Measurements from ENCODE around the gene POLR3B. TPM values are rescaled to one million over a fixed set of nuclear protein-coding genes. Genes with fewer than 3 reads are reported as not detected.
"Not testable (repeated sequence)": the region's sequence is repeated elsewhere in the genome, so short reads cannot be mapped to it uniquely, and the experiment has no call there.

POLR3B gene
- total RNA-seq, result 7.9 TPM

DNA sequence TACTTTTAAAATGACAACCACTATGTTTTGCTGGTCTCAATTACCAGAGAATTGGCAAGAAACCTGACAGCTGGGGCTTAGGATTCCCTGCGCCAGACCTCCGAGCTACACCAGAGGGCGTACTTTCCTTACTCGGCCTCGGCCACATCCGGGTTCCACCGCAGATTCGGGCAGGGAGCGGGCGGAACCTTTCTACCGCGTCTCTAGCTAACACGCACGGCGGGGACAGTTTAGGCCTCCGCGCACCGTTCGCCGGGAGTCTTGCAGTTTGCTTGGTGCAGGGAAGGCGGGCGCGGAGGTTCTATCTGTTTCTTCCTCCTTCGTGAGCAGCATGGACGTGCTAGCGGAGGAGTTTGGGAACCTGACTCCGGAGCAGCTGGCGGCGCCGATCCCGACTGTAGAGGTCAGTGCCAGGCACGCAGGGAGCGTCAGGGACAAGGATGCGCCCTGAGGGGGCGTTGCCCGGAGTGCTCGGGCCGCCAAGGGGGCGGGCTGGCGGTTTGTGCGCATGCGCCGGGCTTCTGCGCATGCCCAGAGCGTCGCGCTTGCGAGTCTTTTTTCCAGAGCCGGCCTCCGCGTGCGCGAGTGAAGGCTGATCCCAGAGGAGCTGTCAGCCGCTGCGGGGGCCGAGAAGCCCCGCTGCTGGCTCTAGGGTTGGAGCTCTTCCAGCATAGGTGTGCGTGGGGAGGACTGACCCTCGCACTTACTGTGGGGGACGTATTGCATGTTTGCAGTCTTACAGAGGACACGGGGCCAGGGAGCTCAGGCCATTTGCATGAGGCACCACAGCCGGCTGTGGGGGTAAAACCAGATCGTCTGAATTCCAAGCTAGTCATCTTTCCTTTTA lies at the start of gene POLR3B:
TSS of gene POLR3B (plus strand) at position 200 of the 847 bp plus-strand sequence. CDS start at position 332, 132 bp downstream.
- ATAC-seq, result peak; percentile 84

DNA sequence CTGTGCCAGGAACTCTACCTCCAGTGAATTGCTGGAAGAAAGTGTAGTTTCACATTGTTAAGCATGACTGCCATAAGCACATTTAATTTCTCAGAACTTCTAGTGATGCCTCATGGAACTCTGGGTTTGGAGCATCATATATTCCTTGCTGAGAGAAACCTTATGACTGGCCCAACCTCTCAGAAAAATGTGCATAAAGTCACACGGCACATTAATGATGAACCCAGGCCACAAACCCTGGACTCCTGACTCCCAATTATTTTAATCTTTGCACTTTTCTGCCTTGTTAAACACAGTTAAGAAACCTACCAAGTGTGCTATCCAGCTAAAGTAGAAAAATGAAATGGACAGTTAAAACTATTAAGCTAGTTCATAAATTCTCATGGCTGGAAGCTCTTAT lies 49.4 kb upstream of the POLR3B start:
- DNase-seq (ENCODE audit: low spot score), result no peak
- ATAC-seq, result no peak

More for the DNA sequence above, at the start of gene POLR3B:
- DNase-seq (ENCODE audit: low spot score), result peak; percentile 95

DNA sequence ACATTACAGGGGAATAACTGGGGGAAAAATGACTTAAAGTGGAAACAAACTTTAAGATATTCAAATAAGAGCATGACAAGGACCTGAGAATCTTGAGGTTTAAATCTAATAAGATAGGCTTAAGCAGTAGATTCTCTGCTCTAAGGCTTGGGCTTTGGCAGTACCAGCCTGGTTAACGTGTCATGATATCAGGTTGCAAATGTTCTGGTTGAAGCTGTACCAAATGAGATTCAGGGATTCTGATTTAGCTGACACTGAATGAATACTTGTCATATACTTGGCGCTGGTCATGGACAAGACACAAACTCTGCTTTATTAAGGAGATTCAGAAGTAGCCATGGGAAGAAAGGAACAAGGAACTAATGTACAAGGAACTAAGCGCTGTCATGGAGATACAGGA lies 48.9 kb upstream of the POLR3B start:
- no peak for ATAC-seq
- no peak for DNase-seq (ENCODE audit: low spot score)

DNA sequence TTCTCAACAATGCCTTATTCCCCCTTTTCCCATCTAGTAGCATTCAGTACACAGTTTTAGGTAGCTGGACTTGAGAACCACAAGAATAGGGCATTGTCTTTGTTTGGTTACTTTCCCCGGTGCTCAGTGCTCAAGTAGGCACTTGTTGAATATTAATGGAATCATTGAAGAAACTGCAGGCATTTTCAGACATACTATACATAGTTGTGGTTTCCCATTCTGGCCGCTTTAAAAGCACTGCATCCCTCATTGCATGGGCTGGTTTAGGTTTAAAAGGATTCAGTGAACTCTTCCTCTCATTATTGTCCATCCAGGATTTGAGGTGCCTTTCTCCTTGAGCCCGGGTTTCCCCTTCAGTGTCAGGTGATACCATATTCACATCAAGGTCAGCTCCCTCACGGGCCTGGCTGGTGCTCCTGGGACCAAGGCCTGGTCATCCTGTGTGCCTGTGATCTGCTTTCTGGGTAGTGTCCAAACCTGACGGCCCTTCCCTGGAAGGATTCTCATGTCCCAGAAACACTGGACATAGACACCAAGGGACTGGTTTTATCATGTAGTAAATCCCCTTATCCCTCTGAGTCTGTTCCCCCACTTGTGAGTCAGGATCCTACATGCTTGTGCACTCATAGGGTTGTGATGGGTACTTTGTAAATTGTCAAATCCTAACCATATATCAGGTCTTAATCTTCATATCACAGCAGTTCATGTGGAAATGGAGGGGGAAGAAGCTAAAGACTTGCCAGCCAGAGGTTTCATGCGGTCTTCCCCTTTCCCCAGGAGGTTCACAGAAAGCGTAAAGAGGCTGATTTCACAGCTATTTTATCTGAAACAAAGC lies 47.7 kb upstream of the POLR3B start:
- ATAC-seq (no peak), DNase-seq (ENCODE audit: low spot score) (no peak)

- ATAC-seq, result no peak
These were observed 46.9 kb upstream of the POLR3B start for GRCh38 chr12:106310687-106311086.

DNA sequence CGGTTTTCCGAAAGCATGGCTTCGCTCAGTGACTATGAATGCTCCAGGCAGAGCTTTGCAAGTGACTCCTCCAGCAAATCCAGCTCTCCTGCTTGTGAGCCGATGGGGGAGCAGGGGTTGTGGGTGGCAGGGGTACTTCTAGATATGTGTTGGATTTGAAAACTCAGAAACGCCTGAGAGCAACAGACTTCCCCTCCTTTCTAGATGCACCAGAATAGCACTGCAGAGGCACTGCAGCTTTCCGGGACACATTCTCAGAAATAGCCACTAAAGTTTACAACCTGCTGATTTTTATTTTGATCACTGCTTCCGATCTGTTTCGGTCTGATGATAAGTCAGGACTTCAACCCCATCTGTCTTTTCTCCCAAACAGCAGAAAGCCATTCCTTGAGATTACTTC lies 46.4 kb upstream of the POLR3B start:
- ATAC-seq (no peak), DNase-seq (ENCODE audit: low spot score) (no peak)

More at GRCh38 chr12:106310687-106311086, 46.9 kb upstream of the POLR3B start:
- no peak for DNase-seq (ENCODE audit: low spot score)

GRCh38 chr12:106313413-106313812 lies 44.1 kb upstream of the POLR3B start:
- not testable (repeated sequence) for ATAC-seq; DNase-seq (ENCODE audit: low spot score)

DNA sequence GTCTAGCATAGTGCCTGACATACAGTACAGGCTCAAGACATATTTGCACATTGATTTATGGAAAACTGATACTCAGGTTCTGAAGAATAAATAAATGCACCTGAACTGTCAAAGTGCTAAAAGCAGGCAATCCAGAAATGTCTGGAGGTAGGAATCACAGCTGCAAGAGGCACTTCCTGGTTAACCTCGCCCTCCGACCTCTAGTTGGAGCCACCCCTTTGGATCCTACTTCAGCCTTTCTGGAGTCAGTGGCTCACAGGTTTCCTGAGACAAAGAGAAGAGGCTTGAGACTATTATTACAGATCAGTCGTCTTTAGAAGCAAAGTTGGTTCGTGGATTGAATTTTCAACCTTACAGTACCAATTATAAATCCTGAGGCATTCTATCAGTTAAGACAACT lies 42.0 kb upstream of the POLR3B start:
- ATAC-seq (no peak), DNase-seq (ENCODE audit: low spot score) (no peak)

GRCh38 chr12:106317406-106318082 lies 40.0 kb upstream of the POLR3B start:
- ATAC-seq, result peak; percentile 76

DNA sequence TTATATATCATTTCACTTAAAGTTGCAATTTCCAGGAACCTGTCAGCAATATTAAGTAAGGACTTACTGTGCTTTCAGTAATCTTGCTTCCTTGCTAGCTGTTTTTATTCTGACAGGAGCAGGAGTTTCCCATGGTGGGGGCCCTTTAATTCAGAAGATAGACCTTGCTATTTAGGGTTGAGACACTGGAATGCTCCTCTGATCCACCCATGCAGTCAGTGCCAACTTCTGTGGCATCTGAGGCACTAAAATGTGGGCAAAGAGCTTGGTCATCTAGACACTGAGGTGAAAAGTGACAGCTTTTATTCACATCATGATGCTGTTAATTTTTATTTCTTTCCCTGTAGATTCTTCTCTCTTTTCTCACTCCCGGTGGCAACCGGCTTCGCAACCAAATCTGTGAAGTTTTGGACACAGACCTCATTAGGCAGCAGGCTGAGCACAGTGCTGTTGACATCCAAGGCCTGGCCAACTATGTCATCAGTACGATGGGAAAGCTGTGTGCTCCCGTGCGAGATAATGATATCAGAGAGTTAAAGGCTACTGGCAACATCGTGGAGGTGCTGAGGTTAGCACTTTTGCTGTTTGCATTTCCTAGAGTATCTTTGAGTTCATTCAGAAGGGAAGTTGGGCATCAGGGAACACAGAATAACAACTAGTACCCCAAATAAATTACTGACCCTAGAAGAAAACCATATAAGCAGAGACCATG lies 36.3 kb upstream of the POLR3B start:
- ATAC-seq, result peak; percentile 61
- no peak for DNase-seq (ENCODE audit: low spot score)

More at GRCh38 chr12:106317406-106318082, 40.0 kb upstream of the POLR3B start:
- no peak for DNase-seq (ENCODE audit: low spot score)

- ATAC-seq, result no peak
- DNase-seq (ENCODE audit: low spot score), result no peak
These were observed 34.0 kb upstream of the POLR3B start for GRCh38 chr12:106323537-106323936.

DNA sequence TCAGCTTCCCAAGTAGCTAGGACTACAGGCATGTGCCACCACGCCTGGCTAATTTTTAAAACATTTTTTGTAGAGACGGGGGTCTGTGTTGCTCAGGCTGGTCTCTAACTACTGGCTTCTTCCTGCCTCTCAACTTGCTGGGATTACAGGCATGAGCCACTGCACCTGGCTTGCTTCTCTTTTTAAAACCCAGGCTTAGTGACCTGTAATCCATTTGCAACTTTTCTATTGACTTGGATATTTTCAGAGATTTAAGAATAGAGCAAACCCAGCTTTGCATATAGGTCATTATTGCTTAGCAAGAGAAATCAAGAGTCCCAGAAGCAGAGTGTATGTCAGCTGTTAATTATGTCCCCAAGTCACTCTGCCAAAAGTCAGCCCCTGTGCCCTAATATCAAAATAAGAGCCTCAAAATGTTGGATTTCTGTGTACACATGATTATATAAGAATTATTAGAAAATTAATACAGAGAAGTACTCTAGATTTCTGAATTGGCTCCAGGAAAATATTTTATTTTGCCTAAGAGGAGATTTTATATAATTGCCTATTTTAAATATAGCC lies 30.2 kb upstream of the POLR3B start:
- DNase-seq (ENCODE audit: low spot score), result no peak

DNA sequence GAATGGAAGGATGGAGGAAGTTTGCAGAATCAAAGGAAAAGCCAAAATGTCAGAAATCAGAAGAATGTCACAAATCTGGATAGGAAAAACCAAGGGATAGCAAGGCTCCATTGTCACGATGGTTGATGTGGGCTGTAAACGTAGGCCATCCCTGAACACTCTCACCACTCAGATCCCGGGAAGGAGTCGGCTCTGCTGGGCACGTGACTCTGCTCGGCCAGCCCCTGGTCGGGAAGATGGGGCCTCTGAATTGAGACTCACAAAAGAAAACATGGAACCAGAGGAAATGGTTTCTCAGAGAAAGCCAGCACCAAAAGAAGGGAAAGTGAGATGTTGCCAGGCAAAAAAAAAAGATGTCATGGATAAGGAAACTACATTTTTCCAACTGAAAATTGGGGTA lies 28.8 kb upstream of the POLR3B start:
- no peak for ATAC-seq
- no peak for DNase-seq (ENCODE audit: low spot score)

More for the DNA sequence above, 30.2 kb upstream of the POLR3B start:
- ATAC-seq, result no peak

- DNase-seq (ENCODE audit: low spot score), result no peak
- ATAC-seq, result peak; percentile 20
These were observed 28.1 kb upstream of the POLR3B start for GRCh38 chr12:106329231-106329982.

DNA sequence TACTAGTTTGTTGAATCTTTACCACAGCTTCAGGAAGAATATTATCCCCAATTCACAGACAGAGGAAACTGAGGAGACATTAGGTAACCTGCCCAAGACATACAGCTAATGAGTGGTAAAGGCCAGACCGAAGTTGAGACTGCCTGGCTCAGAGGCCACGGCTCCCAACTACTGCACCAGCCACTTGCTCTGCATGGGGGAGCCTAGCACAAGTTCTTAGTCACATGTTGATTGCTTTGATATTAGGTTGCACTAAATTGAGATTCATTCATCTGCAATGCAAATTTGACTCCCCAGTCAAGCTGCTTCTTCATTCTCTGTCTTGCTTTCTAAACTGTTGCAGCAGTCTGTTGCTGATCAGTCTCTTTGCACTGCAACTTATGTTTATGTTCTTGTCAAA lies 25.9 kb upstream of the POLR3B start:
- ATAC-seq, result no peak
- no peak for DNase-seq (ENCODE audit: low spot score)

- ATAC-seq (no peak), DNase-seq (ENCODE audit: low spot score) (no peak)
These were observed 25.0 kb upstream of the POLR3B start for GRCh38 chr12:106332536-106332935.

DNA sequence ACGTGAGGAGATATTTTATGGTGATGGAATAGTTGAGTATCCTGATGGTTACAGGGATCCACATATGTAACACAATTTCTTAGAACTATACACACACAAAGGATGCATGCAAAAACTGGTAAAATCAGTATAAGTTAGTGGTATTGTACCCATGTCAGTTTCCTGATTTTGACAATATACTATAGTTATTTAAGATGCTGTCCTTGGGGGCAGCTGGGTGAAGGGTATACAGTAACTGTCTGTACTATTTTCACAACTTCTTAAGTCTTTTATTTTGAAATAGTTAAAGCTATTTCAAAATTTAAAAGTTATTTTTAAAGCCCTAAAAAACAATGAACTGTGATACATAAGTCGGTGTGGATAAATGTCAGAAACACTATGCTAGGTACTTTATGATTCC lies 24.5 kb upstream of the POLR3B start:
- ATAC-seq (no peak), DNase-seq (ENCODE audit: low spot score) (no peak)

- no peak for ATAC-seq
These were observed 23.8 kb upstream of the POLR3B start for GRCh38 chr12:106333756-106334155.

DNA sequence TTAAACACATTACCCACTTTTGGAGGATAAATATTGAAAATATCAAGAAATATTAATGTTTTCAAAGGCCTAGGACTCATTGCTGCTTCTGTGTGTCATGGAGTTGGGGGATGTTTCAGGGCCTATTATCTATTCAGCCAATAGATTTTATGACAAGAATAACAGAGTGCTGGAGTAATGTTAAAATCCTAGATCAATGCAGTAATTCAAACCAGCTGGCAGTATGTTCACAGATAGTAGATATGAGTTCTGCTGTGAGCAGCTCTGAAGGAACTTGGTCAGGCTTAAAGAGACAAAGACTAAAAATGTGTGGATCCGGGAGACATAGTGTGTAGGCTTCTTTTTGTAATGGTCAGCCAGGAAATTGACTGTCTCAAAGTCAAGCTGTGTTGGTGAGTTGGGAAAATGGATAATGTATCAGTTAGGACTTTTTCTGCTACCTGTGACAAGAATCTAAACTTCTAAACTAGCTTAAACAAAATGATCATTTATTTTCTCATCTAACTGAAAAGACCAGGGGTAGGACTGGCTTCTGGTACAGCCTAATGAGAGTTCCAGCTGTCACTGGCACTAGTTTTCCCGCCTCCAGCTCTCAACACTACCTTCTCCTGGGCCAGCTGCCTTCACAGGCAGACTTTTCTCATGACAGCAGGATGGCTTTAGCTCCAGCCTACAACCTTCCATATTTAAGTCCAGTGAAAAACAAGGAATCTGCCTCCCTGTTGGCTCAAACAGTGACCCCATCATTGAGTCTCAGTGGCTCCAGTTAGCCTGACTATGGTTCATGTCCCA lies 16.3 kb upstream of the POLR3B start:
- no peak for DNase-seq (ENCODE audit: low spot score)
- no peak for ATAC-seq

More at GRCh38 chr12:106333756-106334155, 23.8 kb upstream of the POLR3B start:
- no peak for DNase-seq (ENCODE audit: low spot score)

All from left lobe of liver (tissue), 2 donors.